Smooth muscle cell (in vitro differentiated cells): ENCODE results near the gene KCNC1. TPM values are rescaled to one million over a fixed set of nuclear protein-coding genes. Genes with fewer than 3 reads are reported as not detected.

Experiments used
- DNase-seq: peaks from one replicate; lab custom pipeline; 2025; ENCODE audit not compliant: unreplicated experiment; lab: John Stamatoyannopoulos, UW
- H2AFZ ChIP-seq: fragments of 200-600 bp; sonication (generic); 2 replicates; pipeline ENCODE4 v1.6.0; 2016; ENCODE audit warnings: antibody characterized with exemption, low read depth, mild to moderate bottlenecking
- H3F3A ChIP-seq: fragments of 200-600 bp; sonication (generic); 2 replicates; pipeline ENCODE4 v1.6.0; 2017; ENCODE audit warnings: antibody characterized with exemption, low read depth
- H3K27ac ChIP-seq: fragments of 200-600 bp; sonication (generic); 2 replicates; pipeline ENCODE4 v1.5.1; 2016; ENCODE audit warnings: low read depth, mild to moderate bottlenecking
- H3K27me3 ChIP-seq: fragments of 200-600 bp; sonication (generic); 2 replicates; pipeline ENCODE4 v1.6.1; 2016; ENCODE audit warnings: low read depth, mild to moderate bottlenecking
- H3K36me3 ChIP-seq: fragments of 200-600 bp; sonication (generic); 2 replicates; pipeline ENCODE4 v1.5.1; 2016; ENCODE audit warnings: low read depth
- H3K4me1 ChIP-seq: fragments of 200-600 bp; sonication (generic); 2 replicates; pipeline ENCODE4 v1.5.1; 2016; ENCODE audit warnings: low read depth
- H3K4me2 ChIP-seq: fragments of 200-600 bp; sonication (generic); 2 replicates; pipeline ENCODE4 v1.6.0; 2016; ENCODE audit warnings: mild to moderate bottlenecking
- H3K4me3 ChIP-seq: fragments of 200-600 bp; sonication (generic); 2 replicates; pipeline ENCODE4 v1.5.1; 2016; ENCODE audit warnings: mild to moderate bottlenecking
- H3K79me2 ChIP-seq: fragments of 200-600 bp; sonication (generic); 2 replicates; pipeline ENCODE4 v1.6.0; 2016; ENCODE audit warnings: low read depth, mild to moderate bottlenecking
- H3K9ac ChIP-seq: fragments of 200-600 bp; sonication (generic); 2 replicates; pipeline ENCODE4 v1.6.0; 2016; ENCODE audit warnings: low read depth
- H3K9me3 ChIP-seq: fragments of 200-600 bp; sonication (generic); replicated peaks from 2 replicates; pipeline ENCODE4 v1.5.1; 2016; ENCODE audit warnings: low read depth
- H4K20me1 ChIP-seq: fragments of 200-600 bp; sonication (generic); 2 replicates; pipeline ENCODE4 v1.6.0; 2016; ENCODE audit warnings: low read depth
- CTCF ChIP-seq: fragments of 200-600 bp; sonication (generic); IDR thresholded peaks from 2 replicates; pipeline ENCODE4 v1.5.1; 2017; ENCODE audit warnings: borderline replicate concordance, mild to moderate bottlenecking, antibody characterized with exemption; ENCODE audit not compliant: insufficient read depth, poor library complexity, severe bottlenecking
- WGBS: methylation state at CpG from one replicate; pipeline ENCODE4 v1.1.7; 2016; ENCODE audit warnings: low lambda C conversion rate; 5-methylcytosine and 5-hydroxymethylcytosine counted together
- polyA plus RNA-seq: library from polyadenylated mRNA; unstranded; fragments of >200 nt; fragmentation: Nextera tagmentation; extraction: Ambion mirVana; gene quantifications from 2 replicates; pipeline ENCODE4 v1.2.1, GENCODE V29; 2016
- total RNA-seq: library from RNA; depleted of rRNA; stranded (reverse); fragments of >200 nt; gene quantifications from 2 replicates; pipeline ENCODE4 v1.2.3, GENCODE V29; 2014

Gene KCNC1
- total and polyA plus RNA-seq, 2 experiments from 2014 or later = not detected

DNA sequence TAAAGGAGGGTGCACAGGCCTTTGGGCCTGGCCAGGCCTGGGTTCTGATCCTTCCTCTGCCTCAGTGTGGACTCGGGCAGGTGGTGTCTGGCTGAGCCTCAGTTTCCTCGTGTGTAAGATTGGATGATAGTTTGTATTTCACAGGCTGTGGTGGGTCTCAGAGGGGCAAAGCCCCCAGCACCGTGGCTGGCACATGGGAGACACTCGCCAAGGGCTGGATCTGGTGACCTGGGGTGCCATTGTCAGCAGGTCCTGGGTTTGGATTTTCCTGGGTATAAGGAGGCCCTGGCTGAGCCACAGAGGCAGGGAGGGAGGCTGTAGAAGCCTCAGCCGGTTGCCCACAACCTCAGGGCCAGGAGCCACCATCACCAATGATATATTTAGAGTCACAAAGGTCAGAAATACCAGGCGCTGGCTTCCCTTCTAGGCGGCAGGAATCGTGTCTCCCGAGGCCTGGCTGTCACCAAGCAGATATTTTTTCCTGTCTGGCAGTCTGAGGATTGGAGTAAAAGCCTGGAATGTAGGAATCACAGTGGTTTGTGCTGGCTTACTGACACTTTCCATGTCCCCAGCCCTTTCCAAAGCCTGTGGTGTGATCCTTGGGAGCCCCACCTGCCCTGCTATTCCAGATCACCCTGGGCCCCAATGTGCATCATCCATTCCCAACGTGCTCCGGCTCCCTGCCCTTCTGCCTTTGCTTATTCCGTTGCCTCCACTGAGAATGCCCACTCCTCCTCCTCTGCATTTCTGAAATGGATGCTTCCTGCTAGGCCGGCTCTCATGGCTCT is 15.6 kb downstream of the KCNC1 start:
- H3K36me3 ChIP-seq = no peaks in the 10 kb centered on the region
- no peak overlapping the region for H3K27ac ChIP-seq
- H3K27me3 ChIP-seq = peaks cover 27% of the 10 kb centered on the region
- H3K79me2 ChIP-seq = no peaks in the 10 kb centered on the region
- DNase-seq = no peak
- no peaks in the 10 kb centered on the region for H3K4me1 ChIP-seq
- H3F3A ChIP-seq = no peaks in the 10 kb centered on the region
- no peak overlapping the region for H3K4me2 ChIP-seq
- TF ChIP-seq CTCF = no peak
- H3K9ac ChIP-seq = no peak overlapping the region
- no peak overlapping the region for H3K4me3 ChIP-seq
- no peak overlapping the region for H2AFZ ChIP-seq
- 78% methylated on average over 13 of the region's 13 CpGs for WGBS
- H4K20me1 ChIP-seq = no peaks in the 10 kb centered on the region
- no peaks in the 10 kb centered on the region for H3K9me3 ChIP-seq

GRCh38 chr11:17750801-17751165 is 16.2 kb downstream of the KCNC1 start:
- peaks cover 33% of the 10 kb centered on the region for H3K27me3 ChIP-seq
- H3K4me3 ChIP-seq = no peak overlapping the region
- no peak overlapping the region for H3K4me2 ChIP-seq
- no peaks in the 10 kb centered on the region for H3K9me3 ChIP-seq
- no peaks in the 10 kb centered on the region for H4K20me1 ChIP-seq
- 85% methylated on average over 2 of the region's 2 CpGs for WGBS
- no peak overlapping the region for H3K9ac ChIP-seq
- no peak overlapping the region for H2AFZ ChIP-seq
- DNase-seq = no peak
- no peak overlapping the region for H3K27ac ChIP-seq
- no peaks in the 10 kb centered on the region for H3K79me2 ChIP-seq
- no peaks in the 10 kb centered on the region for H3F3A ChIP-seq
- TF ChIP-seq CTCF = no peak
- no peaks in the 10 kb centered on the region for H3K4me1 ChIP-seq
- no peaks in the 10 kb centered on the region for H3K36me3 ChIP-seq

DNA sequence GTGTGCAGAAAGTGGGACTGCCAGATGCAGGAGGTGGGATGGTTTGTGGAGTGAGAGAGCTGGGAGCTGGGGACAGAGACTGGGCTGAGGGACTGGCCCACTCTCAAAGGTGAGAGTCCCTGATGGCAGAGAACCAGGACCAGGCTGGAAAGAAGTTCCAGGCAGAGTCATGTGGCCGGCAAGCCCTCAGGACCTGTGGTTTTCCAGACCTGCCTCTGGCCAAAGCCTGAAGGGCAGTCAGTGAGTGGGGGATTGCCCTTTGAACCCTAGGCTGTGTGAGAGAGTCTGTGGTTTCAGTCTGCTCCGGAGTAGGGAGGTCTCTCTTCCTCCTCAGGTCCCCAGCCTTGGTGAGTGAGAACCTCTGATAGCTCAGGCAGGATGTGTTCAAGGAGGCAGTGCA is 17.0 kb downstream of the KCNC1 start:
- Histone ChIP-seq H3K79me2 (no peaks in the 10 kb centered on the region), H2AFZ (no peak overlapping the region), H3K4me3 (no peak overlapping the region), H3K27me3 (peaks cover 33% of the 10 kb centered on the region), H3K4me2 (no peak overlapping the region), H3K9ac (no peak overlapping the region), H3F3A (no peaks in the 10 kb centered on the region), H3K36me3 (no peaks in the 10 kb centered on the region), H3K4me1 (no peaks in the 10 kb centered on the region), H3K9me3 (no peaks in the 10 kb centered on the region), H4K20me1 (no peaks in the 10 kb centered on the region), H3K27ac (no peak overlapping the region)
- no peak for TF ChIP-seq CTCF
- no peak for DNase-seq
- WGBS = 89% methylated on average over 2 of the region's 2 CpGs

GRCh38 chr11:17752144-17752543 is 17.6 kb downstream of the KCNC1 start:
- DNase-seq = no peak
- no peak overlapping the region for H2AFZ ChIP-seq
- no peaks in the 10 kb centered on the region for H3F3A ChIP-seq
- TF ChIP-seq CTCF = no peak
- H3K4me1 ChIP-seq = no peaks in the 10 kb centered on the region
- H3K9ac ChIP-seq = no peak overlapping the region
- no peaks in the 10 kb centered on the region for H3K36me3 ChIP-seq
- no peaks in the 10 kb centered on the region for H3K79me2 ChIP-seq
- no peak overlapping the region for H3K4me3 ChIP-seq
- H3K27ac ChIP-seq = no peak overlapping the region
- no peak overlapping the region for H3K4me2 ChIP-seq
- no peaks in the 10 kb centered on the region for H3K9me3 ChIP-seq
- no peaks in the 10 kb centered on the region for H4K20me1 ChIP-seq
- peaks cover 32% of the 10 kb centered on the region for H3K27me3 ChIP-seq
- 85% methylated on average over 7 of the region's 7 CpGs for WGBS
